ENCODE data around the gene PHYHD1. TPM values are rescaled to one million over a fixed set of nuclear protein-coding genes. Genes with fewer than 3 reads are reported as not detected.

The PHYHD1 gene
- total and polyA plus RNA-seq, 11 donors = 14.0 to 49.0 (median 27.3) TPM

DNA sequence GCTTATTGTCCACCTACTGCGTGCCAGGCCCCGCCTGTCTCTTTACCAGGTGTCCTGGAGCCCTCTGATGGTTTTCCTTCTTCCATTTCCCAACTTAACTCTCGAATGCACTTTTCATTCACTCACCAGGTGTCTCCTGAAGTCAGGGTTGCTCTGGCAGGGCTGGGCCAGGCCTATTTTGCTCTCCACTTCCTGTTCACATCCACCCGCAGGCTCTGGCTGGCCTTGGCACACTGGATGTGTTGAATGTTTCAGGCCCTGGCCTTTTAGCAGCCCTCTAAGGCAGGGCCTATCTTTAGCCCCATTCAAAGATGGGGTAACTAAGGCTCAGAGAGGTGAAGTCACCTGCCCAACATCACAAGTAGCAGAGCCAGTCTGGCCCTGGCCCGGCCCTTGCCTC is 22.4 kb upstream of the PHYHD1 start:
- Histone ChIP-seq H3K27ac (peak overlapping the region in 11 of 12 donors; percentile 33 to 77 (median 63)), H3K4me3 (no peak overlapping the region), H3K4me1 (peaks cover 4 to 63% (median 42%) of the 10 kb centered on the region in 12 donors), H3K9me3 (no peaks in the 10 kb centered on the region), H3K27me3 (no peaks in the 10 kb centered on the region), H3K36me3 (peaks cover 0 to 56% (median 44%) of the 10 kb centered on the region in 9 donors)
- no peak for ATAC-seq
- TF ChIP-seq CTCF (IDR thresholded peaks at IDR 0.05) (no peak), POLR2A (IDR thresholded peaks at IDR 0.05) (no peak)
- no peak for DNase-seq
- intact Hi-C loops (cut with DNase I) = no loop called here
- WGBS, 4 donors = 79 to 85% (median 84%) methylated on average over 4 to 5 of the region's 5 CpGs

DNA sequence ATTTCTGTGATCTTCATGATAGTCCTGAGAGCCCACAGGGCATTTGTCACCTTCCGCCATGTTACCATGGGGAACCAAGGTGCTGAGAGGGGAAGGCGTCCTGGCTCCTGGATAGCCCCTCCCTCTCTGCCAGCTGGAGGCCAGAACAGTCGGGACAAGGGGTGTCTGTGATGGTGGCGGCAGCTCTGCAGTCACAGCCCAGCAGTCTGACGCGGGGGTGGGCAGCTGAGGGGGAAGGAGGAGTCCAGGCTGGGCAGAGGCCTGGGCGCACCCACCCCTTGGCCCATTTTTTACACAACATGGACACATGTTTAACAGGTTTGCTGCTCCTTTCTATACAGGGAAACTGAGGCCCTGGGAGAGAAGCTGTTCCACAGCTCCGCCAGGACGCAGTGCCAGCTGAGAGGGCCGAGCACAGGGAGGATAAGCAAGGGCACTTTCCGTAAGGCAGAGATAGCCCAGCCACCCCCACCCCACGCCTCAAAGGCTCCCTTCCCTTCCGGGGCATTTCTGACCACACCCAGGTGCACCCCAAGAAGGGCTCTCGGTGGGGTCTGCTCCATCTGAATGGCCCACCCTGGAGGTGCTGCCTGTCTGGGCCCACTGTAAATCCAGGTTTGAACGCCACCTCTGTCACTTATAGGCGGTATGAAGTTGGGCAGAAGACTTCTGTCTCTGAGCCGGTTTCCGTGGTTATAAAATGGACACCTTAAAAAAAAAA is 21.8 kb upstream of the PHYHD1 start:
- Histone ChIP-seq H3K27ac (peak overlapping the region; percentile 33 to 77 (median 58)), H3K4me1 (peaks cover 4 to 64% (median 41%) of the 10 kb centered on the region in 12 donors), H3K36me3 (peaks cover 0 to 50% (median 40%) of the 10 kb centered on the region in 9 donors), H3K4me3 (no peak overlapping the region), H3K27me3 (no peaks in the 10 kb centered on the region), H3K9me3 (no peaks in the 10 kb centered on the region)
- WGBS, 4 donors = 73 to 79% (median 76%) methylated on average over 15 to 18 of the region's 18 CpGs
- no peak for TF ChIP-seq CTCF (IDR thresholded peaks at IDR 0.05)
- TF ChIP-seq POLR2A (IDR thresholded peaks at IDR 0.05) = no peak
- ATAC-seq = no peak
- intact Hi-C loops (cut with DNase I) = no loop called here
- no peak for DNase-seq

- TF ChIP-seq CTCF (IDR thresholded peaks at IDR 0.05) (no peak), POLR2A (IDR thresholded peaks at IDR 0.05) (peak in 1 of 2 donors; percentile 28)
- Histone ChIP-seq H3K4me1 (peaks cover 4 to 67% (median 41%) of the 10 kb centered on the region in 12 donors), H3K9me3 (no peaks in the 10 kb centered on the region), H3K4me3 (no peak overlapping the region), H3K27me3 (no peaks in the 10 kb centered on the region), H3K27ac (peak overlapping the region; percentile 33 to 77 (median 59)), H3K36me3 (peaks cover 0 to 42% (median 34%) of the 10 kb centered on the region in 9 donors)
- DNase-seq (no peak), ATAC-seq (peak in 3 of 4 donors; percentile 59 to 74 (median 61))
- WGBS, 4 donors = 50 to 58% (median 55%) methylated on average over 8 of the region's 8 CpGs
- intact Hi-C loops (cut with DNase I) = no loop called here
Observed at GRCh38 chr9:128899566-128900322, 21.0 kb upstream of the PHYHD1 start.

- Histone ChIP-seq H3K4me3 (no peak overlapping the region), H3K27me3 (no peaks in the 10 kb centered on the region), H3K36me3 (peaks cover 0 to 29% (median 20%) of the 10 kb centered on the region in 9 donors), H3K27ac (peak overlapping the region in 11 of 12 donors; percentile 57 to 79 (median 71)), H3K4me1 (peaks cover 4 to 65% (median 42%) of the 10 kb centered on the region in 12 donors), H3K9me3 (no peaks in the 10 kb centered on the region)
- TF ChIP-seq POLR2A (IDR thresholded peaks at IDR 0.05) (no peak), CTCF (IDR thresholded peaks at IDR 0.05) (no peak)
- intact Hi-C loops (cut with DNase I) = no loop called here
- 88 to 95% (median 90%) methylated on average over 5 to 7 of the region's 7 CpGs for WGBS, 4 donors
- DNase-seq (no peak), ATAC-seq (no peak)
Observed at GRCh38 chr9:128901379-128901778, 19.4 kb upstream of the PHYHD1 start.
